GM18873 (cell line): ENCODE results near the gene KRT81.
"Not testable (repeated sequence)": the region's sequence is repeated elsewhere in the genome, so short reads cannot be mapped to it uniquely, and the experiment has no call there.

ENCODE experiments used
- ATAC-seq: cut with Tn5 transposase; IDR thresholded peaks from one replicate; pipeline ENCODE4 v1.9.1; 2021; ENCODE audit warnings: mild to moderate bottlenecking, moderate library complexity, moderate number of reproducible peaks; ENCODE audit not compliant: unreplicated experiment, low FRiP score

The KRT81 gene

GRCh38 chr12:52300796-52301691 lies 9.7 kb upstream of the KRT81 start:
- ATAC-seq, result no peak

- no peak for ATAC-seq
These were observed 7.4 kb upstream of the KRT81 start for GRCh38 chr12:52298677-52299190.

- ATAC-seq, result no peak
These were observed 5.4 kb upstream of the KRT81 start for GRCh38 chr12:52296572-52297215.

- no peak for ATAC-seq
These were observed 4.3 kb upstream of the KRT81 start for GRCh38 chr12:52295663-52296062.

- ATAC-seq, result no peak
These were observed 3.5 kb upstream of the KRT81 start for GRCh38 chr12:52294803-52295202.

- ATAC-seq, result no peak
These were observed 2.6 kb upstream of the KRT81 start for GRCh38 chr12:52293926-52294325.

GRCh38 chr12:52290483-52291134 lies 725 bp downstream of the KRT81 start:
- ATAC-seq, result not testable (repeated sequence)

GRCh38 chr12:52287816-52288805 lies 3.2 kb downstream of the KRT81 start:
- ATAC-seq, result not testable (repeated sequence)

- not testable (repeated sequence) for ATAC-seq
These were observed 4.2 kb downstream of the KRT81 start for GRCh38 chr12:52286857-52287785.

- ATAC-seq, result no peak
These were observed 5.3 kb downstream of the KRT81 start for GRCh38 chr12:52285851-52286530.

- no peak for ATAC-seq
These were observed 6.1 kb downstream of the KRT81 start for GRCh38 chr12:52285172-52285745.

GRCh38 chr12:52284562-52285171 lies 6.7 kb downstream of the KRT81 start:
- no peak for ATAC-seq

- ATAC-seq, result no peak
These were observed 10.4 kb downstream of the KRT81 start for GRCh38 chr12:52280796-52281560.

- ATAC-seq, result no peak
These were observed 11.0 kb downstream of the KRT81 start for GRCh38 chr12:52280319-52280795.

GRCh38 chr12:52279422-52280318 lies 11.7 kb downstream of the KRT81 start:
- ATAC-seq, result no peak
